CD8-positive, alpha-beta memory T cell (primary cell): ENCODE data around the gene GSC2. TPM values are rescaled to one million over a fixed set of nuclear protein-coding genes. Genes with fewer than 3 reads are reported as not detected.

Source experiments
- CTCF ChIA-PET: fragments of 350-600 bp; sonication (Branson Sonifier 250); formaldehyde crosslinking; loops from one replicate; lab custom pipeline; 2021; ENCODE audit warnings: antibody characterized with exemption; lab: Charles Lee
- POLR2A ChIA-PET: fragments of 350-600 bp; sonication (Branson Sonifier 250); formaldehyde crosslinking; loops from one replicate; lab custom pipeline; 2021; ENCODE audit warnings: antibody characterized with exemption; lab: Charles Lee
- DNase-seq, 5 donors: peaks; one replicate each; pipeline versions ENCODE4 v3.0.0 to v3.0.0-alpha.2; 2020 to 2022; ENCODE audit warnings: mixed read lengths in 1 of 5
- H3K27ac ChIP-seq: one replicate; pipeline ENCODE4 v1.7.0; 2013; ENCODE audit warnings: low read depth, mild to moderate bottlenecking, low read length, moderate library complexity
- H3K27me3 ChIP-seq: 2 replicates; pipeline ENCODE4 v1.7.0; 2013; ENCODE audit warnings: low read length, mild to moderate bottlenecking; ENCODE audit not compliant: insufficient read depth, poor library complexity, severe bottlenecking
- H3K36me3 ChIP-seq: 2 replicates; pipeline ENCODE4 v1.7.0; 2013; ENCODE audit warnings: mild to moderate bottlenecking, low read length, moderate library complexity; ENCODE audit not compliant: insufficient read depth
- H3K4me1 ChIP-seq: 2 replicates; pipeline ENCODE4 v1.7.0; 2013; ENCODE audit warnings: mild to moderate bottlenecking, low read length, moderate library complexity; ENCODE audit not compliant: insufficient read depth
- H3K4me3 ChIP-seq: 2 replicates; pipeline ENCODE4 v1.7.0; 2013; ENCODE audit warnings: mild to moderate bottlenecking, low read length
- H3K9me3 ChIP-seq: 2 replicates; pipeline ENCODE4 v1.7.0; 2013; ENCODE audit warnings: mild to moderate bottlenecking, low read length
- H3K27ac Mint-ChIP-seq, 8 donors: one replicate each; pipeline ENCODE4 v1.8.0; 2020 to 2021; ENCODE audit warnings: mixed read lengths in 8 of 8, mild to moderate bottlenecking in 6 of 8, inconsistent platforms in 3 of 8, moderate library complexity in 3 of 8
- H3K27me3 Mint-ChIP-seq, 2 donors: one replicate each; pipeline ENCODE4 v1.8.0; 2020 to 2021; ENCODE audit warnings: mixed read lengths in 2 of 2, mild to moderate bottlenecking in 1 of 2, moderate library complexity in 1 of 2
- H3K36me3 Mint-ChIP-seq, 3 donors: one replicate each; pipeline ENCODE4 v1.8.0; 2020 to 2021; ENCODE audit warnings: mixed read lengths in 3 of 3, inconsistent platforms in 1 of 3, mild to moderate bottlenecking in 1 of 3
- H3K4me1 Mint-ChIP-seq, 3 donors: one replicate each; pipeline ENCODE4 v1.8.0; 2020 to 2021; ENCODE audit warnings: mixed read lengths in 3 of 3, inconsistent platforms in 1 of 3, mild to moderate bottlenecking in 1 of 3
- H3K4me3 Mint-ChIP-seq, 7 donors: one replicate each; pipeline ENCODE4 v1.8.0; 2020 to 2021; ENCODE audit warnings: mixed read lengths in 7 of 7, mild to moderate bottlenecking in 6 of 7, moderate library complexity in 4 of 7, inconsistent platforms in 2 of 7
- H3K9me3 Mint-ChIP-seq, 5 donors: one replicate each; pipeline ENCODE4 v1.8.0; 2020 to 2022; ENCODE audit warnings: mixed read lengths in 5 of 5, mild to moderate bottlenecking in 3 of 5, moderate library complexity in 2 of 5, inconsistent platforms in 1 of 5
- polyA plus RNA-seq: library from polyadenylated mRNA; unstranded; fragments of 300-500 nt; fragmentation: Illumina TruSeq; gene quantifications from one replicate; pipeline ENCODE4 v1.2.3, GENCODE V29; 2021
- total RNA-seq, 2 experiments: library from RNA; stranded (reverse); gene quantifications; one replicate each; pipeline ENCODE4 v1.2.3, GENCODE V29; 2021

GSC2 gene
- total and polyA plus RNA-seq, 3 experiments from 2014 or later, result not detected

DNA sequence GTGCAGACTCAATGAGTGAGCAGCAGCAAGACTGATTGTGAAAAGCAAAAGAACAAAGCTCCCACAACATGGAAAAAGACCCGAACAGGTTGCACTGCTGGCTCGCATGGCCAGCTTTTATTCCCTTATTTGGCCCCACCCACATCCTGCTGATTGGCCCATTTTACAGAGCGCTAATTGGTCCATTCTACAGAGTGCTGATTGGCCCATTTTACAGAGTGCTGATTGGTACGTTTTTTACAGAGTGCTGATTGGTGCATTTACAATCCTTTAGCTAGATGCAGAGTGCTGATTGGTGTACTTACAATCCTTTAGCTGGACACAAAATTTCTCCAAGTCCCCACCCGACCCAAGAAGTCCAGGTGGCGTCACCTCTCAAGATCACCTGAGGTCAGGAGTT is 43.8 kb upstream of the GSC2 start:
- no peak overlapping the region for H3K27ac Mint-ChIP-seq
- Histone ChIP-seq H3K27me3 (no peaks in the 10 kb centered on the region), H3K4me3 (no peak overlapping the region), H3K4me1 (peaks cover 9% of the 10 kb centered on the region), H3K9me3 (no peaks in the 10 kb centered on the region), H3K36me3 (no peaks in the 10 kb centered on the region), H3K27ac (no peak overlapping the region)
- no peak overlapping the region for H3K4me3 Mint-ChIP-seq
- CTCF ChIA-PET, result no interaction called here
- H3K9me3 Mint-ChIP-seq, result no peaks in the 10 kb centered on the region
- peaks cover 0 to 2% (median 0%) of the 10 kb centered on the region in 3 donors for H3K36me3 Mint-ChIP-seq
- no peak for DNase-seq
- H3K27me3 Mint-ChIP-seq, result peaks cover 3 to 15% of the 10 kb centered on the region in 2 donors
- H3K4me1 Mint-ChIP-seq, result peaks cover 14 to 25% (median 18%) of the 10 kb centered on the region in 3 donors
- POLR2A ChIA-PET, result no interaction called here

GRCh38 chr22:19187716-19188563 is 37.8 kb upstream of the GSC2 start:
- no peaks in the 10 kb centered on the region for H3K27me3 ChIP-seq
- no peak overlapping the region for H3K4me3 ChIP-seq
- H3K4me3 Mint-ChIP-seq, result no peak overlapping the region
- no peak for DNase-seq
- no peaks in the 10 kb centered on the region for H3K4me1 Mint-ChIP-seq
- no peaks in the 10 kb centered on the region for H3K9me3 Mint-ChIP-seq
- H3K9me3 ChIP-seq, result no peaks in the 10 kb centered on the region
- CTCF ChIA-PET, result interaction anchor here (1.4 kb wide), 1 partner anchor 43 kb away, joined by 4 read pairs; the partner anchor contains the start of gene ESS2
- POLR2A ChIA-PET, result no interaction called here
- H3K27ac Mint-ChIP-seq, result peak overlapping the region in 1 of 8 donors; percentile 33
- H3K36me3 ChIP-seq, result no peaks in the 10 kb centered on the region
- H3K27ac ChIP-seq, result no peak overlapping the region
- H3K36me3 Mint-ChIP-seq, result no peaks in the 10 kb centered on the region
- H3K4me1 ChIP-seq, result no peaks in the 10 kb centered on the region
- H3K27me3 Mint-ChIP-seq, result peaks cover 0 to 10% of the 10 kb centered on the region in 2 donors

GRCh38 chr22:19184276-19184997 is 34.3 kb upstream of the GSC2 start:
- Mint-ChIP-seq H3K4me1 (peaks cover under 1 to 16% (median 7%) of the 10 kb centered on the region in 3 donors), H3K36me3 (no peaks in the 10 kb centered on the region), H3K4me3 (peak overlapping the region in 1 of 7 donors; percentile 68), H3K27ac (no peak overlapping the region), H3K27me3 (peaks cover 0 to 4% of the 10 kb centered on the region in 2 donors), H3K9me3 (no peaks in the 10 kb centered on the region)
- Histone ChIP-seq H3K27me3 (no peaks in the 10 kb centered on the region), H3K9me3 (no peaks in the 10 kb centered on the region), H3K4me1 (peaks cover 14% of the 10 kb centered on the region), H3K27ac (no peak overlapping the region), H3K36me3 (no peaks in the 10 kb centered on the region), H3K4me3 (no peak overlapping the region)
- ChIA-PET POLR2A (no interaction called here), CTCF (no interaction called here)
- no peak for DNase-seq

- H3K4me1 ChIP-seq, result peaks cover 19% of the 10 kb centered on the region
- peaks cover 0 to 3% (median 0%) of the 10 kb centered on the region in 3 donors for H3K36me3 Mint-ChIP-seq
- H3K27ac ChIP-seq, result no peak overlapping the region
- H3K27me3 Mint-ChIP-seq, result peaks cover 0 to 4% of the 10 kb centered on the region in 2 donors
- ChIA-PET CTCF (no interaction called here), POLR2A (no interaction called here)
- H3K9me3 ChIP-seq, result no peaks in the 10 kb centered on the region
- H3K27me3 ChIP-seq, result no peaks in the 10 kb centered on the region
- peaks cover 5 to 20% (median 10%) of the 10 kb centered on the region in 3 donors for H3K4me1 Mint-ChIP-seq
- H3K9me3 Mint-ChIP-seq, result no peaks in the 10 kb centered on the region
- no peaks in the 10 kb centered on the region for H3K36me3 ChIP-seq
- H3K27ac Mint-ChIP-seq, result no peak overlapping the region
- no peak for DNase-seq
- H3K4me3 Mint-ChIP-seq, result no peak overlapping the region
- no peak overlapping the region for H3K4me3 ChIP-seq
These were observed 33.1 kb upstream of the GSC2 start for GRCh38 chr22:19183216-19183615.

DNA sequence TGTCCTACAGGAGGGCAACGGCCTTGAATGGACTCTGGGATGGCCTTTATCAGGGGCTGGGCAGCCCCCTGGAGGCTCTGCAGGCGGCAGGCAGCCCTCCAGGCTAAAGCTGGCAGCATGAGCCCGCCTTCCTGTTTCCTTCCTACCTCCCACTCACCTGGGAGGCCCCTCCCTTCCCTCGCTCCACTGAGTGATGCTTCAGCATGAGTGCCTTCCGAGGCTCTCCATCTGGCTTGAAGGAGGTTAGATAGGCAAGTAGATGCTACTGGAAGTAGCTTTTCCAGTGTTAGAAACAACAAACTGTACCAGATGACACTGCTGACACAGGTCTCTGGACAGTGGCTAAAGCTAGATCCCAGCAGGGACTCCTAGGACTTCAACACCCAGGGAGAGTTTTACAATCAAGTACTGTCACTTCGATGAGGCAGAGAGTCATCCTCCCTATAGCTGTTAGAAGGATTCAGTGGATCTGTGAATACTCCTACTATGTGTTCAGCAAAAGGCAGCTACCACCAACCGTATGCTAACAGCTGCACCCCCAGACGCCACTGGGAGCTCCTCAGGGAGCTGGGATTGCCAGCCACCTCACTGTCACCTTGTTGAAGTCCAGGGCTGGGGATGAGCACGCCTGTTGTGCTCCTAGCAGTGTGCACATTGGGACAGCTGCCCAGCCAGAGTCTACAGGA is 32.5 kb upstream of the GSC2 start:
- peaks cover 0 to 3% (median 0%) of the 10 kb centered on the region in 3 donors for H3K36me3 Mint-ChIP-seq
- Histone ChIP-seq H3K27ac (no peak overlapping the region), H3K4me3 (no peak overlapping the region), H3K27me3 (no peaks in the 10 kb centered on the region), H3K36me3 (no peaks in the 10 kb centered on the region), H3K9me3 (no peaks in the 10 kb centered on the region), H3K4me1 (peaks cover 19% of the 10 kb centered on the region)
- H3K27me3 Mint-ChIP-seq, result peaks cover 0 to 4% of the 10 kb centered on the region in 2 donors
- POLR2A ChIA-PET, result no interaction called here
- peaks cover 5 to 20% (median 10%) of the 10 kb centered on the region in 3 donors for H3K4me1 Mint-ChIP-seq
- CTCF ChIA-PET, result no interaction called here
- no peaks in the 10 kb centered on the region for H3K9me3 Mint-ChIP-seq
- peak overlapping the region in 1 of 8 donors; percentile 86 for H3K27ac Mint-ChIP-seq
- H3K4me3 Mint-ChIP-seq, result peak overlapping the region in 1 of 7 donors; percentile 73
- DNase-seq, result no peak

DNA sequence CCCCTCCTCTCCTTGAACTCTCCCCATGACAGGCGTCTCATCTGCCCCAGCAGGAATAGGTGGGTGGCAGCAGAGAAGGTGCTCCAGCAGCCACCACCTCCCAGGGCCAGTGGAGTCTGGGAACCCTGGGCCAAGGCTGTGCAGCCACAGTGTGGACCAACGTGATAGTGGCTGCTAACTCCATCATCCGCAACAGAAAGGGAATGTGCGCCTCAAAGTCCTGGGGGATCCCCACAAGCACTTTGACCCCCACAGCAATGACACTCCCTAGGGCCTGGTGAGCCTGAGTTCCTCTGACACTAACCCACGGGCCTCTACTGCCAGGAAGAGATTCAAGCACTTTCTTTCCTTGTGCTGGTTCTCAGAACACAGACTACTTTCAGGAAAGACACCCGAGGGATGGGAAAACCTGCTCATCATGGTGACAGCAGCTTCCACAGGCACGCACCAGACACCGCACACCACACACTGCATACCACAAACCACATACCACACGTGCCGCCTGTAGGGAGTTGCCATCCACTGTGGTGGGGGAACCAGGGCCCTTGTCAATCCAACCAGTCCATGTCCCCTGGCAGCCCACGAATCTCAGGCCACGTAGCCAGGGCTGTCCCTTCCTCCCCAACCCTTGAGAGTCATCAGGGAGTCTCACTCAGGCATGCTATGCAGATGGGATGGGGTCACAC is 31.8 kb upstream of the GSC2 start:
- ChIA-PET POLR2A (no interaction called here), CTCF (no interaction called here)
- H3K9me3 ChIP-seq, result no peaks in the 10 kb centered on the region
- H3K9me3 Mint-ChIP-seq, result no peaks in the 10 kb centered on the region
- H3K36me3 ChIP-seq, result no peaks in the 10 kb centered on the region
- H3K4me1 ChIP-seq, result peaks cover 19% of the 10 kb centered on the region
- peaks cover 5 to 22% (median 10%) of the 10 kb centered on the region in 3 donors for H3K4me1 Mint-ChIP-seq
- no peaks in the 10 kb centered on the region for H3K27me3 ChIP-seq
- no peak for DNase-seq
- H3K36me3 Mint-ChIP-seq, result peaks cover 0 to 3% (median 0%) of the 10 kb centered on the region in 3 donors
- H3K27ac ChIP-seq, result no peak overlapping the region
- no peak overlapping the region for H3K4me3 ChIP-seq
- H3K27me3 Mint-ChIP-seq, result peaks cover 0 to 2% of the 10 kb centered on the region in 2 donors
- H3K27ac Mint-ChIP-seq, result peak overlapping the region in 2 of 8 donors; percentile 30 to 74
- H3K4me3 Mint-ChIP-seq, result peak overlapping the region in 2 of 7 donors; percentile 73 to 80

DNA sequence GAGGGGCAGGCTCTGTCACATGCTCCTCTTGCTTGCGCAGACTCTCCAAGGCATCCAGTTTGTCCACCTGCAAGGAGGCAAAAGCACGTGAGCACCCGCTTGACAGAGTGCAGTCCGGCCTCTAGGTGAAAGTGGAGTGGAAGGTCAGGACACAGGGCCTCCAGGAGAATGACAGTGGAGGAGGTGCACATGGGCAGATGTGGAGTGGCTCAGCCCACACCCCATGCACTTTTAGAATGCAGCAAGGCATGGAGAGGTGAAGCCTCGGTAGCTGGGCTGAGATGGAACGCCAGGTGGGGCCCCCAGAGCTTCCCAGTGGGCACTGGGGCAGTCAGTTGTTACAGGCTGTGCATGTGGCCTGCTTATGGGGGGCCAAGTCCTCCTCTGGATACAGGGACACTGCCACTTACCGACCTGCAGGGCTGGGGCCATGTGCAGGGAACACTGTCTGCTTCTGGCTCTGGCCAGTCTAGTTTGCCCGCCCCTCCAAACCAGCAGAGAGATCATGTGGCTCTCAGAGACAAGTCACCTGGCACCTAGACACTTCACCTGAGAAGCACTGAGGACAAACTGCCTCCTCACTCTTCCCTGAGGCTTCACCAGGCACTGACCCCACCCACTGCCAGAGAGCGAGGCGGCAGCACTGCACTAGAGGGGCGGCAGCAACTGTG is 30.8 kb upstream of the GSC2 start:
- Mint-ChIP-seq H3K27ac (peak overlapping the region in 1 of 8 donors; percentile 42), H3K4me3 (no peak overlapping the region)

More for the DNA sequence above, 30.8 kb upstream of the GSC2 start:
- Histone ChIP-seq H3K4me1 (peaks cover 22% of the 10 kb centered on the region), H3K27me3 (no peaks in the 10 kb centered on the region), H3K27ac (no peak overlapping the region), H3K9me3 (no peaks in the 10 kb centered on the region), H3K4me3 (no peak overlapping the region), H3K36me3 (no peaks in the 10 kb centered on the region)
- peaks cover 0 to 3% (median 0%) of the 10 kb centered on the region in 3 donors for H3K36me3 Mint-ChIP-seq
- no peak for DNase-seq
- ChIA-PET POLR2A (interaction anchor here (0.6 kb wide), 1 partner anchor 8 kb away, joined by 3 read pairs; no protein-coding TSS in a partner anchor), CTCF (no interaction called here)
- peaks cover 5 to 29% (median 10%) of the 10 kb centered on the region in 3 donors for H3K4me1 Mint-ChIP-seq
- peaks cover 0 to 2% of the 10 kb centered on the region in 2 donors for H3K27me3 Mint-ChIP-seq
- H3K9me3 Mint-ChIP-seq, result no peaks in the 10 kb centered on the region
